ENCODE measurements around the gene DSG3.

The DSG3 gene

DNA sequence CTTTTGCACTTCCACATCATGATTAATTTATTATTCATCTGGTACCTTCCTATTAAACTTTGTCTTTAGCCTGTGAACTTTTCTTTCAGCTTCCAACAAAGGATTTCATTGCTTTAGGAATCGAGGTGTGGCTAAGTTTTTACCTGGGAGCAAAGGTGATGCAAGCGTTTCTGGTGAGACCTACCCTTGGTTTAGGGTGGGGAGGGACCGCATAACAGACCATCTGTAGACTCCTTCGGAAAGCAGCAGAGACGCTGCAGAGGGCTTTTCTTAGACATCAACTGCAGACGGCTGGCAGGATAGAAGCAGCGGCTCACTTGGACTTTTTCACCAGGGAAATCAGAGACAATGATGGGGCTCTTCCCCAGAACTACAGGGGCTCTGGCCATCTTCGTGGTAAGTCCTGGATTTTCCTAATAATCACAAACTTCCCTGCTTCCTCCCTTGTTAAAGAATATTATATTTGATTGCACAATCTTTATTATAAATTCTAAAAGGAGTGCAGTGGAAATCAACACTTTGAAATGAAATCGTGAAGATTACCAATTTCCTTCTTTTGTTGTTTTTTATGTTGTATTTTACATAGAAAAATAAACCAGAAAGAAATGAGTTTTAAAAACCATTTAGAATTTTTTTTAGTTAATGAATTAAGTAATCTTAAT is at the start of gene DSG3:
Gene DSG3 (plus strand): TSS at position 212 of the 662 bp plus-strand sequence. CDS start 137 bp downstream, at position 349.
- TF ChIP-seq, protein P1, sequence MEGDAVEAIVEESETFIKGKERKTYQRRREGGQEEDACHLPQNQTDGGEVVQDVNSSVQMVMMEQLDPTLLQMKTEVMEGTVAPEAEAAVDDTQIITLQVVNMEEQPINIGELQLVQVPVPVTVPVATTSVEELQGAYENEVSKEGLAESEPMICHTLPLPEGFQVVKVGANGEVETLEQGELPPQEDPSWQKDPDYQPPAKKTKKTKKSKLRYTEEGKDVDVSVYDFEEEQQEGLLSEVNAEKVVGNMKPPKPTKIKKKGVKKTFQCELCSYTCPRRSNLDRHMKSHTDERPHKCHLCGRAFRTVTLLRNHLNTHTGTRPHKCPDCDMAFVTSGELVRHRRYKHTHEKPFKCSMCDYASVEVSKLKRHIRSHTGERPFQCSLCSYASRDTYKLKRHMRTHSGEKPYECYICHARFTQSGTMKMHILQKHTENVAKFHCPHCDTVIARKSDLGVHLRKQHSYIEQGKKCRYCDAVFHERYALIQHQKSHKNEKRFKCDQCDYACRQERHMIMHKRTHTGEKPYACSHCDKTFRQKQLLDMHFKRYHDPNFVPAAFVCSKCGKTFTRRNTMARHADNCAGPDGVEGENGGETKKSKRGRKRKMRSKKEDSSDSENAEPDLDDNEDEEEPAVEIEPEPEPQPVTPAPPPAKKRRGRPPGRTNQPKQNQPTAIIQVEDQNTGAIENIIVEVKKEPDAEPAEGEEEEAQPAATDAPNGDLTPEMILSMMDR (conservative IDR thresholded peaks at IDR 0.05; ENCODE audit: low read length), result no peak
- H3K4me3 ChIP-seq (ENCODE audit: low read length), result no peak within 1 kb of the TSS
- no peak for DNase-seq (ENCODE audit: low read depth)

DNA sequence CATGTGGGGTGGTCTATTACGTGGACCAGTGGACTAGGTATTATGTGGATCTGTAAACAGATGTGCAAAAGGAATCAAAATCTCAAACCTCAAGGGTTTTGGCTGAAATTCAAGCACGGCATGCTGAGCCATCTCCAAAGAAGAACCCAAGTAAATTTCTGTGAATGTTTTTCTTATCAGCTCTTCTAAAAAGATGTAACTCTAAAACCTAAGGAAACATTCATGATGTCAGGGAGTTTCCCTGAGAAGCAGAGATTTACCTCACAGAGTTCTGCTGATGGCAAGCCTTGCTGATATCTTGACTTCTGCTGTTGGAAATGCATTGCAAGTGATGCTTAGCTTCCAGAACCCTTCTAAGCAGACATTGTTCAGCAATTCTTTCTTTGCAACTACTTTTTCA is 49.4 kb upstream of the DSG3 start:
- DNase-seq (ENCODE audit: low read depth), result no peak
- TF ChIP-seq, protein P1 (conservative IDR thresholded peaks at IDR 0.05; ENCODE audit: low read length), result no peak
- H3K4me3 ChIP-seq (ENCODE audit: low read length), result no peak overlapping the region

- H3K4me3 ChIP-seq (ENCODE audit: low read length), result no peak overlapping the region
- no peak for DNase-seq (ENCODE audit: low read depth)
- TF ChIP-seq, protein P1 (conservative IDR thresholded peaks at IDR 0.05; ENCODE audit: low read length), result no peak
Observed at GRCh38 chr18:31399306-31400032, 48.1 kb upstream of the DSG3 start.

DNA sequence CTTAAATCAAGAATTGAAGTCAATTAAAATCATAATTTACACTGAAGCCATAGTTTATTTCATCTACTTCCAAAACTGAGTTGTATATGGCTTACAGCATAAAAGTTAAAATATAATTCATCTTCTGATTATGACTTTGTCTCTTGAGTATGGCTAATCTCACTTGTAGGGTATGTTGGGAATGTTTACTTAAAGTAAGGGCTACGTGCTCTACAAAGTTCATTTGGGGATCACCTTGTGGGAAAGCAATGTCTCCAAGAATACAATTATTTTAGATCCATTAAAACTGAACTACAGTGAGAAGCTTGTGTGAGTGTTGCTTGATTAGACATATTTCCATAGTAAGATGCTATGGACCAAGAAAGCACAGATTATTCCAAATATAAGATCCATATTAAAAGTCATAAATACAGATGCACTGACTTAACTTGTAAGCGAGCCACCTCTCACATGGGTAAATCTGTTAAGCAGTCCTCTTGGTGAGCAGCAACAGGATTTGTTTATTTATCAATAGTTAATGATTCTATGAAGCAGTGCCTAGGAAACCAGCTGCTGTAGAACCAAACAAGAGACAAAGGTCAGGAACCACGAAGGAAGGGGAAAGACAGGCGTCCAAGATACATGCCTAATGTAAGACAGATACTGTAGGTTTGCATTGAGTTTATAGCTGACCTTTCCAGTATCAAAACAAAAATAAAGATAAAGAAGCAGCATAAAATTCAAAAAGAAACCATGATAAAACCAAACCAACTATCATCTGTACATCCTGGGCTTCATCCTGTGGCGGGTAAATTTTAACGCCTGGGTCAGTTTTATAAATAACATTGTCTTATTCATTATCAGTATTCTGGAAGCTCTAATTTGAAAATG is 46.1 kb upstream of the DSG3 start:
- no peak overlapping the region for H3K4me3 ChIP-seq (ENCODE audit: low read length)
- TF ChIP-seq, protein P1 (conservative IDR thresholded peaks at IDR 0.05; ENCODE audit: low read length), result no peak
- no peak for DNase-seq (ENCODE audit: low read depth)

- DNase-seq (ENCODE audit: low read depth), result no peak
- H3K4me3 ChIP-seq (ENCODE audit: low read length), result no peak overlapping the region
- TF ChIP-seq, protein P1 (conservative IDR thresholded peaks at IDR 0.05; ENCODE audit: low read length), result no peak
Observed at GRCh38 chr18:31402026-31402373, 45.5 kb upstream of the DSG3 start.

DNA sequence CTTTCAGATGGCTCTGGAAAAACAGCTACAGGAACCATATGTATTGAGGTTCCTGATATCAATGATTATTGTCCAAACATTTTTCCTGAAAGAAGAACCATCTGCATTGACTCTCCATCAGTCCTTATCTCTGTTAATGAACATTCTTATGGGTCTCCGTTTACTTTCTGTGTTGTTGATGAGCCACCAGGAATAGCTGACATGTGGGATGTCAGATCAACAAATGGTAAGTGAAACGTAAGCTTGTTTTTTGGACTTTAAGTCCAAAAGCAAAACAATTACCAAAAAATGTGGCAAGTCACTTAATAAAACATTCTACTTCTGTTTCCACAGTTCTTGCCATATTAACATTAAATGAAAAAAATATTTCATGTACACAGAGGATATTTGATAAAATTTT is 44.1 kb upstream of the DSG3 start:
- TF ChIP-seq, protein P1 (conservative IDR thresholded peaks at IDR 0.05; ENCODE audit: low read length), result no peak
- DNase-seq (ENCODE audit: low read depth), result no peak
- H3K4me3 ChIP-seq (ENCODE audit: low read length), result no peak overlapping the region

Data from AG10803 (cell line).